Mucosa of rectum (tissue), 2 donors: Measurements from ENCODE around the gene ACR.
"Not testable (repeated sequence)": the region's sequence is repeated elsewhere in the genome, so short reads cannot be mapped to it uniquely, and the experiment has no call there.

ENCODE experiments used
- H3K27ac ChIP-seq, 2 donors: one replicate each; pipeline ENCODE4 v1.7.0; 2013; ENCODE audit warnings: inconsistent platforms in 2 of 2, low read depth in 2 of 2, low read length in 2 of 2
- H3K27me3 ChIP-seq, 2 donors: one replicate each; pipeline ENCODE4 v1.7.0; 2013; ENCODE audit warnings: low read length in 2 of 2; ENCODE audit not compliant: control insufficient read depth in 2 of 2, insufficient read depth in 2 of 2
- H3K36me3 ChIP-seq, 2 donors: one replicate each; pipeline ENCODE4 v1.7.0; 2013; ENCODE audit warnings: low read length in 2 of 2; ENCODE audit not compliant: control insufficient read depth in 2 of 2, insufficient read depth in 2 of 2
- H3K4me1 ChIP-seq, 2 donors: one replicate each; pipeline ENCODE4 v1.7.0; 2013; ENCODE audit warnings: low read length in 2 of 2, mild to moderate bottlenecking in 1 of 2; ENCODE audit not compliant: control insufficient read depth in 2 of 2, insufficient read depth in 2 of 2
- H3K4me3 ChIP-seq, 2 donors: one replicate each; pipeline ENCODE4 v1.7.0; 2013; ENCODE audit warnings: low read length in 2 of 2
- H3K9ac ChIP-seq, 2 donors: one replicate each; pipeline ENCODE4 v1.7.0; 2013; ENCODE audit warnings: low read length in 2 of 2, low read depth in 1 of 2, mild to moderate bottlenecking in 1 of 2
- H3K9me3 ChIP-seq, 2 donors: one replicate each; pipeline ENCODE4 v1.7.0; 2013; ENCODE audit warnings: low read length in 2 of 2; ENCODE audit not compliant: control insufficient read depth in 2 of 2
- donor health status: healthy.
- donor health status: Normal muscosa, but diverticular disease.

The ACR gene

DNA sequence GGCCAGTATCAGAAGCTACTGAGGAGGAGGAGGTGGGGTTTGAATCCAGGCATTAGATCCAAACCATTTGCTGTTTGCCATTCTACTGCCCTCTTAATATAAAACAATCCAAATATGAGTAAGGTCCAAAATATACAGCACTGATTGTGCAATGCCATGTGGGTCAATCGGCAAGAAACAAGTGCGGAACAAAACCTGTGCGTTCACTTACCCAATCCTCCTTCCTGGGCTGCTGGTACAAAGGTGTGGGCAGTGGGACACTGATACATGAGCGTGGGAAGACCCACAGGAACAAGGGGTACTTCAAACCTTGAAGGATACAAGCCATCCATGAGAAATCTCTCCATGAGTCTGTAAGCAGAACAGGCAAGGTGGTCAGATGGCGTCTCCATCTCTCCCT lies 39.6 kb downstream of the ACR start:
- not testable (repeated sequence) for H3K27me3 ChIP-seq, H3K4me3 ChIP-seq, H3K27ac ChIP-seq, H3K9me3 ChIP-seq, H3K9ac ChIP-seq, H3K36me3 ChIP-seq, H3K4me1 ChIP-seq

GRCh38 chr22:50780244-50780643 lies 42.2 kb downstream of the ACR start:
- H3K4me1 ChIP-seq, H3K9me3 ChIP-seq, H3K27me3 ChIP-seq, H3K9ac ChIP-seq, H3K36me3 ChIP-seq, H3K27ac ChIP-seq, H3K4me3 ChIP-seq: not testable (repeated sequence)

DNA sequence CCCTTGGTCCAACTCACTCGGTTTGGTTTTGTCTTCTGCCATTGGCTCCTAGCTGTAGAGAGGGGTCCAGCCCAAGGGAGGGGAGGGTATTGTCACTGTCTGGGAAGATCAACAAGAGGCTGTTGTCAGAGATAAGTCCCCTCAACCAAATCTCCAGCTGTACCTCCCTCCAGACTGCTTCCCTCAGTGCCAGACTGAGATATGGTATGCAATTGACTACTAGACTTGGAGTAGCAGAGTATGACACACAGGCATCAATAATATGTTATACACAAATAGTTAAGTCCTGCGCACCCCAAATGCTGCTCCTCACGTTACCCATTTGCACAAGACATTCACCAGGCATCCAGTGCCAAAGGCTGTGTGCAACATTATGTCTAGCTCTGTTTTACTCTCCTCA lies 44.2 kb downstream of the ACR start:
- not testable (repeated sequence) for H3K9me3 ChIP-seq, H3K9ac ChIP-seq

GRCh38 chr22:50783033-50783879 lies 45.3 kb downstream of the ACR start, which contains the start of gene RABL2B:
Gene RABL2B (minus strand): TSS chr22:50783636. CDS start chr22:50782294, 1,342 bp downstream.
- peak within 1 kb of the TSS; percentile 60 to 67 for H3K4me3 ChIP-seq
- not testable (repeated sequence) for H3K4me1 ChIP-seq

More for the DNA sequence above, 44.2 kb downstream of the ACR start:
- H3K27me3 ChIP-seq, H3K4me3 ChIP-seq, H3K4me1 ChIP-seq, H3K27ac ChIP-seq, H3K36me3 ChIP-seq: not testable (repeated sequence)

GRCh38 chr22:50783880-50784276 lies 45.9 kb downstream of the ACR start:
- not testable (repeated sequence) for H3K27me3 ChIP-seq, H3K9me3 ChIP-seq, H3K4me1 ChIP-seq, H3K27ac ChIP-seq, H3K36me3 ChIP-seq
- H3K9ac ChIP-seq = peak overlapping the region in 1 of 2 donors; percentile 34
- peak overlapping the region; percentile 60 to 67 for H3K4me3 ChIP-seq

More at GRCh38 chr22:50783033-50783879, 45.3 kb downstream of the ACR start, which contains the start of gene RABL2B:
- H3K9me3 ChIP-seq, H3K27me3 ChIP-seq, H3K36me3 ChIP-seq, H3K27ac ChIP-seq: not testable (repeated sequence)
- H3K9ac ChIP-seq = peak within 1 kb of the TSS in 1 of 2 donors; percentile 34

DNA sequence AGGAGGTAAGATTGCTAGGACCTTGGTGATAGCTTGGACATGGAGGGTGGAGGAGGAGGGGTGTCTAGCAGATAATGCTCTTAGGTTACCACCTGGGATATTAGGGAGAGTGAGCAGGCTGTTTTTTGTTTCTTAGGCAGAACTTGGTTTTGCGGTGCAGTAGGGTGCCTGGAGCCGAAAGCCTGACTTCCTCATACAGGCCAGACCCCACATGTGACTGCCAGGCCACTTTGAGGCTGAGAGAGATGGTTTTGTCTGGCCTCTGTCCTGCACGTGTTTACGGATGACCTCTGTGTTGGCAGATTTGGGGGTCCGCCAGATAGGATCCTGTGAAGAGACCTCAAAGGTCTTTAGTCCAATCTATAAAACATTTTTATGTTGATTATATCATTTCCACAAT lies 47.3 kb downstream of the ACR start:
- H3K27me3 ChIP-seq, H3K27ac ChIP-seq: not testable (repeated sequence)

DNA sequence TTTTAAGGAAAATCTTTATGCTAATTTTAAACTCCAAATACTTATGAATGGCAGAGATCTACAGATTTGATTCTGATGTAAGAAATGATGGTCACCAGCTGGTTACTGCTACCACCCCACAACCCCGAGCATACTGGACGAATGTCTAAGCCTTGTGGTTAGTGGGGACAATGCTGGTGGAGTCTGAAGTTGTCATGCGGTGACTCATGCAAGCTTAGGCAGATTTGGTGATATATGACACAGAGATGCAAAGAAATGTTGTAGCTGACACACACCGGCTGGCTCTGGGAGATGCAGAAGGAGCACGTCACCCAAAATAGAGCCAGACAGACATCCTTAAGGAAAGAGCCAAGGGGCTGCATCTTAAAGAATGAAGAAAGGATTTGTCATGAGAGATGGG lies 48.9 kb downstream of the ACR start:
- H3K9me3 ChIP-seq, H3K4me3 ChIP-seq, H3K9ac ChIP-seq, H3K4me1 ChIP-seq, H3K27me3 ChIP-seq, H3K36me3 ChIP-seq, H3K27ac ChIP-seq: not testable (repeated sequence)

More for the DNA sequence above, 47.3 kb downstream of the ACR start:
- not testable (repeated sequence) for H3K4me1 ChIP-seq, H3K36me3 ChIP-seq, H3K4me3 ChIP-seq, H3K9me3 ChIP-seq, H3K9ac ChIP-seq
